ENCODE measurements around the gene CDC42BPA. TPM values are rescaled to one million over a fixed set of nuclear protein-coding genes. Genes with fewer than 3 reads are reported as not detected.
A peak's percentile ranks its signal among the peaks of the same experiment; 100 is the strongest.

CDC42BPA gene
- polyA plus RNA-seq, 3 donors, result 0.20 to 0.45 (median 0.39) TPM

- Mint-ChIP-seq H3K36me3 (peaks cover 39 to 56% of the 10 kb centered on the region in 2 donors), H3K27ac (peak overlapping the region in 2 of 7 donors; percentile 54 to 73), H3K4me3 (no peak overlapping the region), H3K4me1 (peaks cover 10% of the 10 kb centered on the region), H3K27me3 (ENCODE audit: low read depth in 3 of 3) (no peaks in the 10 kb centered on the region), H3K9me3 (peaks cover 4 to 9% (median 6%) of the 10 kb centered on the region in 7 donors)
- Histone ChIP-seq H3K4me3 (replicated peaks in 1 of 3; ENCODE audit: low read depth in 2 of 3, low read length in 3 of 3) (no peak overlapping the region), H3K36me3 (replicated peaks in 1 of 2; ENCODE audit: control insufficient read depth in 1 of 2, insufficient read depth in 2 of 2, low read length in 2 of 2) (peaks cover 27 to 65% of the 10 kb centered on the region in 2 donors), H4K20me1 (ENCODE audit: insufficient read depth, low read length) (peaks cover 26% of the 10 kb centered on the region), H3K9ac (ENCODE audit: insufficient read depth, low read length, poor library complexity, severe bottlenecking) (no peak overlapping the region), H3K27me3 (ENCODE audit: control insufficient read depth in 2 of 2, insufficient read depth in 2 of 2, low read length in 2 of 2) (no peaks in the 10 kb centered on the region), H3K9me3 (replicated peaks in 1 of 2; ENCODE audit: control insufficient read depth in 1 of 2, insufficient read depth in 1 of 2, low read length in 2 of 2) (peaks cover 4% of the 10 kb centered on the region in 2 donors), H2AFZ (ENCODE audit: insufficient read depth, low read depth, low read length, poor library complexity, severe bottlenecking) (no peak overlapping the region), H3K4me2 (replicated peaks; ENCODE audit: extremely low read depth, low read length, poor library complexity, severe bottlenecking) (no peak overlapping the region), H3K79me2 (ENCODE audit: insufficient read depth, low read length) (peaks cover 12% of the 10 kb centered on the region), H3K4me1 (ENCODE audit: control insufficient read depth in 1 of 2, insufficient read depth in 2 of 2, low read length in 2 of 2) (no peaks in the 10 kb centered on the region), H3K27ac (ENCODE audit: low read depth in 1 of 2, low read length in 2 of 2) (peak overlapping the region in 1 of 2 donors; percentile 43)
- 97% methylated on average over 6 of the region's 6 CpGs for WGBS (ENCODE audit: insufficient coverage)
- TF ChIP-seq CTCF (IDR thresholded peaks at IDR 0.05), result no peak
- DNase-seq, result no peak
- intact Hi-C loops (cut with micrococcal nuclease), result no loop called here
Measured at GRCh38 chr1:226972931-226973330, 345.4 kb downstream of the CDC42BPA start.

- H4K20me1 ChIP-seq (ENCODE audit: insufficient read depth, low read length), result peaks cover 35% of the 10 kb centered on the region
- no peaks in the 10 kb centered on the region for H3K27me3 ChIP-seq (ENCODE audit: control insufficient read depth in 2 of 2, insufficient read depth in 2 of 2, low read length in 2 of 2)
- no peaks in the 10 kb centered on the region for H3K27me3 Mint-ChIP-seq (ENCODE audit: low read depth in 3 of 3)
- H3K4me3 ChIP-seq (replicated peaks in 1 of 3; ENCODE audit: low read depth in 2 of 3, low read length in 3 of 3), result no peak overlapping the region
- no peak overlapping the region for H3K4me3 Mint-ChIP-seq
- H3K9me3 Mint-ChIP-seq, result peaks cover 4 to 9% (median 6%) of the 10 kb centered on the region in 7 donors
- no peak overlapping the region for H3K27ac ChIP-seq (ENCODE audit: low read depth in 1 of 2, low read length in 2 of 2)
- H3K79me2 ChIP-seq (ENCODE audit: insufficient read depth, low read length), result peaks cover 12% of the 10 kb centered on the region
- no peak overlapping the region for H3K4me2 ChIP-seq (replicated peaks; ENCODE audit: extremely low read depth, low read length, poor library complexity, severe bottlenecking)
- H3K9me3 ChIP-seq (replicated peaks in 1 of 2; ENCODE audit: control insufficient read depth in 1 of 2, insufficient read depth in 1 of 2, low read length in 2 of 2), result peaks cover 4% of the 10 kb centered on the region in 2 donors
- H3K4me1 Mint-ChIP-seq, result peaks cover 10% of the 10 kb centered on the region
- peak overlapping the region in 2 of 7 donors; percentile 5 to 78 for H3K27ac Mint-ChIP-seq
- intact Hi-C loops (cut with micrococcal nuclease), result no loop called here
- peaks cover 20 to 68% of the 10 kb centered on the region in 2 donors for H3K36me3 ChIP-seq (replicated peaks in 1 of 2; ENCODE audit: control insufficient read depth in 1 of 2, insufficient read depth in 2 of 2, low read length in 2 of 2)
- H3K4me1 ChIP-seq (ENCODE audit: control insufficient read depth in 1 of 2, insufficient read depth in 2 of 2, low read length in 2 of 2), result no peaks in the 10 kb centered on the region
- H3K36me3 Mint-ChIP-seq, result peaks cover 42 to 58% of the 10 kb centered on the region in 2 donors
- no peak overlapping the region for H2AFZ ChIP-seq (ENCODE audit: insufficient read depth, low read depth, low read length, poor library complexity, severe bottlenecking)
- H3K9ac ChIP-seq (ENCODE audit: insufficient read depth, low read length, poor library complexity, severe bottlenecking), result no peak overlapping the region
- DNase-seq, result no peak
- TF ChIP-seq CTCF (IDR thresholded peaks at IDR 0.05), result no peak
- no CpG with 5 or more reads among the region's 1 CpG for WGBS (ENCODE audit: insufficient coverage)
Measured at GRCh38 chr1:226971765-226972164, 346.5 kb downstream of the CDC42BPA start.
